HepG2 (cell line): Measurements from ENCODE around the gene TBC1D1. TPM values are rescaled to one million over a fixed set of nuclear protein-coding genes. Genes with fewer than 3 reads are reported as not detected.

Source experiments
- ATAC-seq: fragments of 200-7000 bp; cut with Tn5 transposase; 3 replicates; pipeline ENCODE4 v1.9.1; 2020; ENCODE audit warnings: mild to moderate bottlenecking, moderate library complexity
- BruUV-seq: library from RNA; stranded (reverse); fragments of 400-500 nt; replicated peaks from 2 replicates; lab custom pipeline; 2021; lab: Mats Ljungman, UMichigan
- CTCF ChIA-PET: fragments of 300-600 bp; formaldehyde crosslinking; extraction: SDS; loops from one replicate; lab custom pipeline; 2021; ENCODE audit warnings: low total read pairs, inconsistent platforms, low intra/inter-chr PET ratio; lab: Yijun Ruan, JAX
- POLR2A ChIA-PET: fragments of 350-600 bp; sonication (Branson Sonifier 250); formaldehyde crosslinking; loops from one replicate; lab custom pipeline; 2020; ENCODE audit warnings: antibody characterized with exemption, inconsistent platforms; lab: Yijun Ruan, JAX
- DNase-seq: peaks from one replicate; pipeline ENCODE4 v3.0.0-alpha.2; 2015; ENCODE audit warnings: low spot score
- FAIRE-seq: peaks from 3 replicates; lab custom pipeline; 2011; peaks lifted over from hg19 to GRCh38; lab: Jason Lieb, UNC
- H2AFZ ChIP-seq: one replicate; pipeline ENCODE4 v1.6.1; 2011; ENCODE audit warnings: low read length, inconsistent platforms
- H3K27ac ChIP-seq: fragments of 300-600 bp; 3 replicates; pipeline ENCODE4 v1.8.0; 2011; ENCODE audit warnings: mixed run types, mild to moderate bottlenecking, mixed read lengths, low read length, inconsistent platforms; ENCODE audit not compliant: insufficient read depth; ENCODE audit errors: extremely low read length
- H3K27me3 ChIP-seq, 2 experiments: fragments of 200-600 bp in 1 of 2; 2 replicates in 1 of 2; 3 replicates in 1 of 2; pipeline versions ENCODE4 v1.6.0 to v1.8.0; 2011; ENCODE audit warnings: low read length in 2 of 2, mild to moderate bottlenecking in 2 of 2, moderate library complexity in 2 of 2, inconsistent platforms in 1 of 2; ENCODE audit not compliant: insufficient read depth in 2 of 2, control insufficient read depth in 1 of 2
- H3K36me3 ChIP-seq, 2 experiments: fragments of 200-600 bp in 1 of 2; replicated peaks in 1 of 2; 2 replicates in 1 of 2; 3 replicates in 1 of 2; pipeline versions ENCODE4 v1.5.1 to v1.8.0; 2011; ENCODE audit warnings: low read length in 2 of 2, inconsistent platforms in 1 of 2; ENCODE audit not compliant: insufficient read depth in 2 of 2, control insufficient read depth in 1 of 2
- H3K4me1 ChIP-seq: 2 replicates; pipeline ENCODE4 v1.5.1; 2012; ENCODE audit warnings: low read length, inconsistent platforms; ENCODE audit not compliant: insufficient read depth
- H3K4me2 ChIP-seq: 2 replicates; pipeline ENCODE4 v1.6.0; 2011; ENCODE audit warnings: low read depth, low read length, inconsistent platforms
- H3K4me3 ChIP-seq, 3 experiments: fragments of 200-600 bp in 1 of 3; sonication (generic), shearing (Covaris generic) in 1 of 3; replicated peaks in 1 of 3; 2 replicates each; pipeline ENCODE4 v1.5.1; 2011 to 2016; ENCODE audit warnings: low read length in 3 of 3, inconsistent platforms in 2 of 3, low read depth in 2 of 3, mild to moderate bottlenecking in 2 of 3, control low read depth in 1 of 3, mixed read lengths in 1 of 3; ENCODE audit not compliant: insufficient read depth in 1 of 3
- H3K79me2 ChIP-seq: one replicate; pipeline ENCODE4 v1.6.1; 2011; ENCODE audit warnings: low read length, inconsistent platforms; ENCODE audit not compliant: insufficient read depth
- H3K9ac ChIP-seq: 2 replicates; pipeline ENCODE4 v1.6.0; 2011; ENCODE audit warnings: mild to moderate bottlenecking, low read depth, low read length, inconsistent platforms; ENCODE audit not compliant: insufficient read depth
- H3K9me3 ChIP-seq: 2 replicates; pipeline ENCODE4 v1.5.1; 2012; ENCODE audit warnings: mild to moderate bottlenecking, low read length
- H4K20me1 ChIP-seq: 2 replicates; pipeline ENCODE4 v1.6.0; 2011; ENCODE audit warnings: inconsistent platforms, mild to moderate bottlenecking, low read length, moderate library complexity; ENCODE audit not compliant: insufficient read depth
- ERF ChIP-seq: IDR thresholded peaks from 2 replicates; pipeline ENCODE4 v1.6.1; 2018; ENCODE audit warnings: missing biosample characterization, missing genetic modification reagents
- HNRNPL ChIP-seq: fragments of 200-400 bp; formaldehyde crosslinking; IDR thresholded peaks from 2 replicates; pipeline ENCODE4 v1.6.1; 2017; ENCODE audit warnings: mild to moderate bottlenecking, low read depth, low read length
- MLX ChIP-seq: IDR thresholded peaks from 2 replicates; pipeline ENCODE4 v1.6.1; 2016
- ZNF441 ChIP-seq: sonication (generic); formaldehyde crosslinking; IDR thresholded peaks from 2 replicates; pipeline ENCODE4 v1.7.0; 2021; ENCODE audit warnings: missing genetic modification reagents, borderline replicate concordance
- ZNF75D ChIP-seq: sonication (generic); formaldehyde crosslinking; IDR thresholded peaks from 2 replicates; pipeline ENCODE4 v1.8.1; 2023; ENCODE audit warnings: missing genetic modification reagents, mild to moderate bottlenecking, borderline replicate concordance
- WGBS: methylation state at CpG from one replicate; pipeline ENCODE4 v1.1.6; 2017; ENCODE audit warnings: low lambda C conversion rate; 5-methylcytosine and 5-hydroxymethylcytosine counted together
- in situ Hi-C: cut with HindIII; loops from 2 replicates; pipeline ENCODE4 v1.10.0; 2017; ENCODE audit warnings: low pct_unique_long_range_greater_than_20kb; ENCODE audit not compliant: extremely low pct_ligation_motif_present
- intact Hi-C: fragments of 100-400 bp; cut with micrococcal nuclease; formaldehyde crosslinking; loops from one replicate; pipeline ENCODE4 v1.10.0; 2022; ENCODE audit not compliant: unreplicated experiment
- polyA plus RNA-seq, 8 experiments: library from polyadenylated mRNA; depleted of rRNA in 3 of 8; stranded (reverse) in 7 of 8; unstranded in 1 of 8; fragments of >200 nt; fragmentation: Illumina TruSeq in 4 of 8; extraction: Trizol in 4 of 8; gene quantifications; 2 replicates each; pipeline versions ENCODE4 v1.2.1 to v1.2.3, GENCODE V29; 2011 to 2016; ENCODE audit warnings: low read depth in 4 of 8, missing spikeins in 1 of 8, mixed read lengths in 1 of 8; ENCODE audit not compliant: insufficient read depth in 1 of 8
- total RNA-seq, 5 experiments: library from RNA; depleted of rRNA; stranded (reverse); fragments of >200 nt; fragmentation: Illumina TruSeq; extraction: Trizol; gene quantifications; 2 replicates each; pipeline ENCODE4 v1.2.3, GENCODE V29; 2016; ENCODE audit warnings: low read depth in 1 of 5

Gene TBC1D1
- total and polyA plus RNA-seq, 2 of the 13 experiments (the other 11 are each of a cell fraction or from before 2014, with no cell fraction given), result 37.3 to 62.8 TPM

GRCh38 chr4:37889849-37890800, 759 bp upstream of the TBC1D1 start:
- TF ChIP-seq ZNF75D (CRISPR knock-in tag), result no peak
- TF ChIP-seq MLX, result no peak
- TF ChIP-seq ZNF441, result no peak
- no peak for TF ChIP-seq ERF (CRISPR knock-in tag)
- TF ChIP-seq HNRNPL, result peak; percentile 86
- in situ Hi-C loops (no loop called here), intact Hi-C loops (loop anchor here (10.0 kb wide), 1 partner anchor 85 kb away; no protein-coding TSS in a partner anchor)
- CTCF ChIA-PET, result no interaction called here
- Histone ChIP-seq H3K27ac (no peak overlapping the region), H3K4me3 (peak overlapping the region; percentile 54 to 68 (median 55); a peak in 2 of 6 replicates), H3K27me3 (peaks cover 1 to 27% of the 10 kb centered on the region in 2 experiments; a peak in 2 of 5 replicates), H3K4me2 (no peak overlapping the region), H4K20me1 (no peaks in the 10 kb centered on the region), H3K36me3 (no peaks in the 10 kb centered on the region), H3K9me3 (no peaks in the 10 kb centered on the region), H3K4me1 (peaks cover 7% of the 10 kb centered on the region; the same call in 1 of the 2 replicates), H2AFZ (no peak overlapping the region), H3K79me2 (no peaks in the 10 kb centered on the region), H3K9ac (no peak overlapping the region)
- DNase-seq (no peak), FAIRE-seq (no peak), ATAC-seq (no peak; the same call in 2 of the 3 replicates)
- POLR2A ChIA-PET, result no interaction called here
- WGBS, result 82% methylated on average over 36 of the region's 63 CpGs
- BruUV-seq, result no TSS peak
